ENCODE measurements around the gene RCN2. TPM values are rescaled to one million over a fixed set of nuclear protein-coding genes. Genes with fewer than 3 reads are reported as not detected.

Gene RCN2
- total RNA-seq, 1 donor from 2014 or later: 111 TPM

DNA sequence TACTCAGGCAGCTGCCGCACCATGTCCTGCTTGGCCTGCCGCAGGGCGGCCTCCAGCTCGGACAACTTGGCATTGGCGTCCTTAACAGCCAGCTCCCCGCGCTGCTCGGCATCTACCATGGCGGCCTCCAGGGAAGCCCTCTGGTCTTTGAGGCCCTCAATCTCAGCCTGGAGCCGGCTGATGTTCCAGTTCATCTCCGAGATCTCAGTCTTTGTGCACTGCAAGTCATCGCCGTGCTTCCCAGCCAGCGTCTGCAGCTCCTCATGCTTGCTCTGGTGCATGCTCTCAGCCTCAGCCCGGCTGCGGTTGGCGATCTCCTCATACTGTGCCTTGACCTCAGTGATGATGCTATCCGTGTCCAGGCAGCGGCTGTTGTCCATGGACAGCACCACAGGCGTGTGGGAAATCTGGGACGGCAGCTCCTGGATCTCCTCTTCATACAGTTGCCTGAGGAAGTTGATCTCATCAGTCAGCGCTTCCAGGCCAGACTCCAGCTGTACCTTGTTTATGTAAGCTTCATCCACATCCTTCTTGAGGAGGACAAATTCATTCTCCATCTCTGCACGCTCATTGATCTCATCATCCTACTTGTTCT lies 47.9 kb downstream of the RCN2 start:
- no peak for DNase-seq (ENCODE audit: low spot score in 2 of 2, unreplicated experiment in 2 of 2)
- Mint-ChIP-seq H3K36me3 (no peaks in the 10 kb centered on the region), H3K27me3 (ENCODE audit: low read depth) (peaks cover 4% of the 10 kb centered on the region), H3K4me3 (no peak overlapping the region), H3K9me3 (peaks cover 9% of the 10 kb centered on the region), H3K4me1 (no peaks in the 10 kb centered on the region), H3K27ac (no peak overlapping the region)
- TF ChIP-seq, protein P1, sequence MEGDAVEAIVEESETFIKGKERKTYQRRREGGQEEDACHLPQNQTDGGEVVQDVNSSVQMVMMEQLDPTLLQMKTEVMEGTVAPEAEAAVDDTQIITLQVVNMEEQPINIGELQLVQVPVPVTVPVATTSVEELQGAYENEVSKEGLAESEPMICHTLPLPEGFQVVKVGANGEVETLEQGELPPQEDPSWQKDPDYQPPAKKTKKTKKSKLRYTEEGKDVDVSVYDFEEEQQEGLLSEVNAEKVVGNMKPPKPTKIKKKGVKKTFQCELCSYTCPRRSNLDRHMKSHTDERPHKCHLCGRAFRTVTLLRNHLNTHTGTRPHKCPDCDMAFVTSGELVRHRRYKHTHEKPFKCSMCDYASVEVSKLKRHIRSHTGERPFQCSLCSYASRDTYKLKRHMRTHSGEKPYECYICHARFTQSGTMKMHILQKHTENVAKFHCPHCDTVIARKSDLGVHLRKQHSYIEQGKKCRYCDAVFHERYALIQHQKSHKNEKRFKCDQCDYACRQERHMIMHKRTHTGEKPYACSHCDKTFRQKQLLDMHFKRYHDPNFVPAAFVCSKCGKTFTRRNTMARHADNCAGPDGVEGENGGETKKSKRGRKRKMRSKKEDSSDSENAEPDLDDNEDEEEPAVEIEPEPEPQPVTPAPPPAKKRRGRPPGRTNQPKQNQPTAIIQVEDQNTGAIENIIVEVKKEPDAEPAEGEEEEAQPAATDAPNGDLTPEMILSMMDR (IDR thresholded peaks at IDR 0.05; ENCODE audit: unreplicated experiment): no peak

GRCh38 chr15:76979996-76980520 lies 48.5 kb downstream of the RCN2 start:
- TF ChIP-seq, protein P1 (IDR thresholded peaks at IDR 0.05; ENCODE audit: unreplicated experiment): no peak
- H3K4me3 Mint-ChIP-seq: no peak overlapping the region
- peaks cover 9% of the 10 kb centered on the region for H3K9me3 Mint-ChIP-seq
- no peak overlapping the region for H3K27ac Mint-ChIP-seq
- H3K36me3 Mint-ChIP-seq: no peaks in the 10 kb centered on the region
- no peaks in the 10 kb centered on the region for H3K4me1 Mint-ChIP-seq
- no peak for DNase-seq (ENCODE audit: low spot score in 2 of 2, unreplicated experiment in 2 of 2)
- peaks cover 4% of the 10 kb centered on the region for H3K27me3 Mint-ChIP-seq (ENCODE audit: low read depth)

GRCh38 chr15:76982356-76982755 lies 50.8 kb downstream of the RCN2 start:
- Mint-ChIP-seq H3K9me3 (peaks cover 9% of the 10 kb centered on the region), H3K36me3 (no peaks in the 10 kb centered on the region), H3K4me3 (no peak overlapping the region), H3K27me3 (ENCODE audit: low read depth) (no peaks in the 10 kb centered on the region), H3K4me1 (no peaks in the 10 kb centered on the region), H3K27ac (no peak overlapping the region)
- no peak for DNase-seq (ENCODE audit: low spot score in 2 of 2, unreplicated experiment in 2 of 2)
- TF ChIP-seq, protein P1 (IDR thresholded peaks at IDR 0.05; ENCODE audit: unreplicated experiment): no peak

GRCh38 chr15:76982756-76983155 lies 51.2 kb downstream of the RCN2 start:
- Mint-ChIP-seq H3K27me3 (ENCODE audit: low read depth) (no peaks in the 10 kb centered on the region), H3K4me3 (no peak overlapping the region), H3K36me3 (no peaks in the 10 kb centered on the region), H3K27ac (no peak overlapping the region), H3K4me1 (no peaks in the 10 kb centered on the region), H3K9me3 (peaks cover 7% of the 10 kb centered on the region)
- TF ChIP-seq, protein P1 (IDR thresholded peaks at IDR 0.05; ENCODE audit: unreplicated experiment): no peak
- no peak for DNase-seq (ENCODE audit: low spot score in 2 of 2, unreplicated experiment in 2 of 2)

DNA sequence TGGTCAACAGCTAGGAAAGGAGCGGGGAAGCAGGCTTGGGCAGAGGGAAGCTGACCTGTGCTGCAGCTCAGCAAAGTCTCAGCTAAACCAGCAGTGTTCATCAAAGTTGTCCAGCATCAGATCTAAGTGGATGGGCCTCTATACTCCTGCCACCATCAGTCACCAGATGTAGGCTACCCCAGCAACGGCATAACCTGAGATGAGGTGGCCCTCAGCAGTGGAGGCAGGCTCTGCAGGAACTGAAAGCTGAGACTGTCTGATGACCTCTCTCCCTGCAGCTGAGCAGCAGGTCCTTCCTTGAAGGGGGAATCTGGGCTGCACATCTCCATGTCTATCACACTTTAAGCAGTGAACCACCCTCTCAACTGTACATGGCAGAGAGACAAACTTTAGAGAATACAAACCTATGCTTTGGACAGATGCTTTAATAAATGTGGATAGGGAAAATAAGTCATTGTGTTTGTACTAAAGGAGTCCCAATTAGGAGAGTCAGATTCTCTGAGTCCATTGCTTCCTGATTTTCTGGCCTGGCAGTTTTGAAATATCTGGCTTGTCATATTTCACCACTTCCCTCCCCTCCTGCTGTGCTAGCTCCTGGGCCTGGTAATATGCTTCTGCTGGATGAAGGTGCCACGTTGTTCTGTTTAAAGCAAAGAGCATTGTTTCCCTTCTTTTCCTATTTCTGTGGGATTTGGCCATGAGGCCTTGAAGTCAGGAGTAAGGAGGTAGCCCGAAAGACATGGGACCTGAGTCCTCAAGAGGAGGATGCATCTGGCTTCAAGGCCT lies 52.2 kb downstream of the RCN2 start:
- Mint-ChIP-seq H3K36me3 (no peaks in the 10 kb centered on the region), H3K27me3 (ENCODE audit: low read depth) (no peaks in the 10 kb centered on the region), H3K4me1 (peaks cover 2% of the 10 kb centered on the region), H3K9me3 (no peaks in the 10 kb centered on the region), H3K4me3 (no peak overlapping the region), H3K27ac (no peak overlapping the region)
- DNase-seq (ENCODE audit: low spot score in 2 of 2, unreplicated experiment in 2 of 2): no peak
- TF ChIP-seq, protein P1 (IDR thresholded peaks at IDR 0.05; ENCODE audit: unreplicated experiment): no peak
